ENCODE data around the gene COX19. TPM values are rescaled to one million over a fixed set of nuclear protein-coding genes. Genes with fewer than 3 reads are reported as not detected.

The COX19 gene
- total and polyA plus RNA-seq, 12 donors = 3.7 to 9.1 (median 6.1) TPM

- intact Hi-C loops (cut with DNase I) = loop anchor here in 1 of 10 donors (10.0 kb wide), 1 partner anchor 169 kb away; no protein-coding TSS in a partner anchor
These were observed 10.8 kb upstream of the COX19 start for GRCh38 chr7:985915-986741.

GRCh38 chr7:985127-985416 lies 9.7 kb upstream of the COX19 start:
- H3K27me3 ChIP-seq = peaks cover 11 to 63% (median 55%) of the 10 kb centered on the region in 7 donors
- DNase-seq (no peak), ATAC-seq (no peak)
- H3K27ac ChIP-seq = no peak overlapping the region
- WGBS, 2 donors = 78 to 79% methylated on average over 16 of the region's 16 CpGs
- peaks cover 0 to 17% (median 6%) of the 10 kb centered on the region in 9 donors for H3K4me1 ChIP-seq
- no peaks in the 10 kb centered on the region for H3K36me3 ChIP-seq
- no peaks in the 10 kb centered on the region for H3K9me3 ChIP-seq
- no peak for TF ChIP-seq CTCF (IDR thresholded peaks at IDR 0.05)
- intact Hi-C loops (cut with DNase I) = loop anchor here in 1 of 10 donors (10.0 kb wide), 1 partner anchor 170 kb away; no protein-coding TSS in a partner anchor
- H3K4me3 ChIP-seq = no peak overlapping the region

More at GRCh38 chr7:985915-986741, 10.8 kb upstream of the COX19 start:
- Histone ChIP-seq H3K4me3 (no peak overlapping the region), H3K27me3 (peaks cover 11 to 63% (median 55%) of the 10 kb centered on the region in 7 donors), H3K4me1 (peaks cover 0 to 13% (median 6%) of the 10 kb centered on the region in 9 donors), H3K9me3 (no peaks in the 10 kb centered on the region), H3K36me3 (no peaks in the 10 kb centered on the region), H3K27ac (no peak overlapping the region)
- TF ChIP-seq CTCF (IDR thresholded peaks at IDR 0.05) = no peak
- 42 to 48% methylated on average over 39 to 41 of the region's 41 CpGs for WGBS, 2 donors
- DNase-seq (no peak), ATAC-seq (peak in 1 of 8 donors; percentile 8)

GRCh38 chr7:984361-985126 lies 9.2 kb upstream of the COX19 start:
- Histone ChIP-seq H3K4me3 (no peak overlapping the region), H3K27ac (no peak overlapping the region), H3K9me3 (no peaks in the 10 kb centered on the region), H3K27me3 (peaks cover 11 to 63% (median 55%) of the 10 kb centered on the region in 7 donors), H3K36me3 (no peaks in the 10 kb centered on the region), H3K4me1 (peaks cover 0 to 21% (median 6%) of the 10 kb centered on the region in 9 donors)
- no peak for TF ChIP-seq CTCF (IDR thresholded peaks at IDR 0.05)
- no peak for ATAC-seq
- WGBS, 2 donors = 90% methylated on average over 39 of the region's 39 CpGs
- no peak for DNase-seq
- intact Hi-C loops (cut with DNase I) = loop anchor here in 1 of 10 donors (10.0 kb wide), 1 partner anchor 170 kb away; no protein-coding TSS in a partner anchor

GRCh38 chr7:983616-984071 lies 8.3 kb upstream of the COX19 start:
- peaks cover 10 to 56% (median 51%) of the 10 kb centered on the region in 7 donors for H3K27me3 ChIP-seq
- WGBS, 2 donors = 88 to 89% methylated on average over 20 of the region's 20 CpGs
- H3K36me3 ChIP-seq = no peaks in the 10 kb centered on the region
- TF ChIP-seq CTCF (IDR thresholded peaks at IDR 0.05) = no peak
- intact Hi-C loops (cut with DNase I) = loop anchor here in 1 of 10 donors (10.0 kb wide), 1 partner anchor 171 kb away; no protein-coding TSS in a partner anchor
- peaks cover 0 to 18% (median 6%) of the 10 kb centered on the region in 9 donors for H3K4me1 ChIP-seq
- DNase-seq (no peak), ATAC-seq (no peak)
- no peaks in the 10 kb centered on the region for H3K9me3 ChIP-seq
- H3K27ac ChIP-seq = no peak overlapping the region
- no peak overlapping the region for H3K4me3 ChIP-seq
